SKM-1 (cell line): ENCODE data around the gene MICOS13.
A peak's percentile ranks its signal among the peaks of the same experiment; 100 is the strongest.
"Not testable (repeated sequence)": the region's sequence is repeated elsewhere in the genome, so short reads cannot be mapped to it uniquely, and the experiment has no call there.

ENCODE experiments used
- DNase-seq: peaks from one replicate; lab custom pipeline; 2025; ENCODE audit not compliant: unreplicated experiment; lab: John Stamatoyannopoulos, UW

The MICOS13 gene

DNA sequence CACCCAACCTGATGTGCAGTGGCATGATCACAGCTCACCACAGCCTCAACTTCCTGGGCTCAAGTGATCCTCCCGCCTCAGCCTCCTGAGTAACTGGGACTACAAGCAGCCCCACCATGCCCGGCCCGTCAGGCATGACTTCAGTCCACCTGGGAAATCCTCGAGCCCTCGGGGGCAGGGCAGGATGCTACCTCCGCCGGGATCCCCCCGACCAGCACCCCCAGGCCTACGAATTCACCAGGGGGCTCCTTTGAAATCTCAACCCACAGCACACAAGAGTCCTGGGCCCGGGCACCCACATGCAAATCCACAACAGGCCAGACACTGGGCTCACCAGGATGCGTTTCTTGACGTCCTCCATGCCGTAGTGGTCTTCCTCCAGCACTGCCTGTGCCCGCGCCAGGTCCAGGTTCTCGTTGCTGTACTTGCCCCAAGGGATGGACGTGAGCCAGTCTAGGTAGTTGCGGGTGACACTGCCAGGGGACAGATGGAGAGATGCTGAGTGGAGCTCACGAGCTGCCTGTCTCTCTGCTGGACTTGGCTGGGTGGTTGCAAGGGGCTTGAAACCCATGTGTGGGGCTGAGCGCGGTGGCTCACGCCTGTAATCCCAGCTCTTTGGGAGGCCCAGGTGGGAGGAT is 20.3 kb upstream of the MICOS13 start:
- DNase-seq = no peak

DNA sequence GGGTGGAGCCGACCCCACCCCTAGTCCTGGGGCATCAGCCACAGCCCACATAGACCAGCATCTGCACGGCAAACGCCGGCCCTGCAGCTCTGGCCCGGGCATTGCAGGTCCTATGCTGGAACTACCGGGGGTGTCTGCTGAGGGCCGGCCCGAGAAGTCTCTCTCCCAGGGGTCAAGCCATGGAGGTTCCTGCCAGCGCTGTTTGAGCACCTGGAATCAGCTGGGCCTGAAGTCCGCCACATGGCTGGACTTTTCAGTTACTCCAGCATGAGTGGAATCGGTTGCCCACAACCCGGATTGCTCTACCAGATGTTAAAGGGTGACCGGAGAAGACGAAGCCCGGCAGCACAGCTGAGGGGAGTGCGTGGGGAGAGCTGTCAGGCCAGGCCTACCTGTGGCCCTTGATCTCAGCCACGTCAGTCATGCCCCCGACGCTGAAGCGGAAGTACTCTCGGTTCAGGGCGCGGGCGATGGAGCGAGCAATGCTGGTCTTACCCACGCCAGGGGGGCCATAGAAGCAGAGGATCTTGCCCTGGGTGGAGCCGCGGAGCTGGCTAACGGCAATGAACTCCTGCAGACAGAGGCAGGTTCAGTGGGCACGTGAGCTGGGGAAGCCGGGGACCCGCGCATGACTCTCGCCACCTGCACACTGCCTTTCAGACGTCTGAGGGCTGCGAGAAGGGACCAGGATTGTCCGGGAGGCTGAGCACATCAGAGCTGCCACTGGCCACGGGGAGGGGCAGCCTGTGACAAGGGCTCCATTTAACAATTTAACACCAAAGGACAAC is 18.5 kb upstream of the MICOS13 start:
- DNase-seq = no peak

DNA sequence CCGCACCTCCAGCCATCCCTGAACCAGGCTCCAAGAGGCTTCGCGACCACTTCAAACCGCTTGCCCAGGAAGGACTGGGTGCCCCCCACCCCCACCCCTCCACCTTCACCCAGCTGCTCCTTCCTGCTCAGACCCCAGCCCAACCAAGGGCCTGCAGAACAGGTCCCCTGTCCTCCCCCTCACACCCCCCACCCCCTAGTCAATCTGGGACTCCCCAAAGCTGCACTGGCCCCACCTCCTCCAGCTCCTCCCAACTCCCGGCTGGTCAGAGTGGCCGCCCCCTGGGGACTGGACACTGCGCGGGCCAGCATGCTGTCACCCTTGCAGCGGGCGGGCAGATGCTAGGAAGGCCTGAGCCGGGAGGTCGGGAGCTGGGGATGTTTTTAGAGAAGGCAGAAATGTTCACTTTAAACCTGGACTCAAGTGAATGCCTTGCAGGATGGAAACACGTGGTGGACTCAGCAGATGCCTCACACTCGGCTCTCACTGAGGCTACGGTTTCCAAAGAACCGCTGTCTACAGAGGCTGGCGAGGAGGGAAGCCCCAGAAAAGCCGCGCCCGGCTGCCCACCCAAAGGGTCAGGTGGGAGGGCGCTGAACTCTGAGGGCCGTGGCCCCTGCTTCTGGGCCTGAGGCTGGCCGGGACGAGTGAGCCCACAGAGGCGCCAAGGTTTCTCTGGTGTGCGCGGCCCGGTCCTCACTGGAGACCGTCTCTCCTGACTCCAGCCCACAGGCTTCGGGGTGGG is 17.7 kb upstream of the MICOS13 start:
- DNase-seq = no peak

DNA sequence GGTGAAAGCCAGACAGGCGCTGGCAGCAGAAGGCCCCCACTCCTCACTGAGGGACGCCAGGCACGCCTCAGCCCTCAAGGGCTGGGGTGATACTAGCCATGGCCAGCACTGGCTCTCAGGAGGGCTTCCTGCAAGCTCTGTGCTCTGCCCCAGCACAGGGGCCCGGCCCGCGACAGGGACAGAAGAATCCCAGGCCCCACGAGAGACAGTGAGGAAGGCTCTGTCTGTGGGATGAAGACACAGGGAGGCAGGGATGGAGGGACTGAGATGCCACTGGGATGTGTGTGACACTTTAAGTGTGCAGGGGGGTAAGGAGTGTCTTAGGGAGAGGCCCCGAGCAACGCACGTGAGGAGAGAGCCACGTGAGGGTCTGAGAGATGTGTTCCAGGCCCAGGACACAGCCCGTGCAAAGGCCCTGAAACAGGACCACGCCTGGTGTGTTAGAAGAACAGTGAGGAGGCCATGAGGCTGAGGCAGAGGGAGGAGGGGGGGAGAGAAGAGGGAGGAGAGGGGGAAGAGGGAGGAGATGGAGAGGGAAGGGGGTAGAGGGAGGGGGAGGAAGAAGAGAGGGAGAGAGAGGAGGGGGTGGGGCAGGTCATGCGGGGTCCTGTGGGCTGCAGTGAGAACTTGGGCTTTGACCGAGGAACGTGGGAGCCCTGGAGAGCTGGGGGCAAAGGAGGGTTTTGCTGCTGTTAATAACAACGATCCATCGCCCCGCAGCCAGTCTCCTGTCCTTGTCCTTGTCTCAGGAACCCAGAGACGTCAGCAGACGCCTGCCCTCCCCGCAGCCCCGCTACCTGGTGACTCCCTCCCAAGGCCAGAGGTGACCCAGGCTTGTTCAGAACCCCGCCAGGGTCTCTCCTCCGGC is 16.9 kb upstream of the MICOS13 start:
- no peak for DNase-seq

DNA sequence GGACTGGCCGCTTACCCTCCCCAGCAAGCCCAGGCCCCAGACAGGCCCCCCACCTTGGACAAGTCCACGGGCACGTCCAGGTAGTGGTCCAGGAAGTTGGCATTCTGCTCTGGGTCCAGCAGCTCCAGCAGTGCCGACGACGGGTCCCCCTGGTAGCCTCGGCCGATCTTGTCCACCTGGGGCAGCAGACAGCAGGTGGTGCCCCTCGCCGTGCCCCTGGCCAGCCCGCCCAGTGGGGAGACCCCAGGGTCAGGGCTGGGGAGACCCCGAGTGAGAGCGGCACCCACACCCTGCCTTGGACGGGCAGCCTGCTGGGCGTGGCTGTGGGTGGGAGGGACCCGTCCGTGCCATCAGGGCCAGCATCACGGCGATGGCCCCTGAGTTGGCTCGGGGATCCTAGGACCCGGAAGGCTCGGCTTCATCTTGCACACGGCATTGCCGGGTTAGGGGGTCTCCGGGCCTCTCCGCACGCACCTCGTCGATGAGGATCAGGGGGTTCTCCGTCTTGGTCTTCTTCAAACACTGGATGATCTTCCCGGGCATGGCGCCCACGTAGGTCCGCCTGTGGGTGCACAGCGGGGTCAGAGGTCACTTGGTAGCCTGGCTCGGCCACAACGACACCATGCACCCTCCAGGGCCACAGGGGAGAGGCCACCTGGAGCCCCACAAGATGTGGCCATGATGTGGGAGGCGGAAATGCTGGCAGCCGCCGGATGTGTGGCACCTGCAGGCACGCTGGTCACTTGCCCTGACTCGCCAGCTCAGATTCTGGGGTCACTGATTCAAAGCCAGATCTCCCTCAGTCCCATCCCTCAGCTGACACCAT is 16.1 kb upstream of the MICOS13 start:
- no peak for DNase-seq

DNA sequence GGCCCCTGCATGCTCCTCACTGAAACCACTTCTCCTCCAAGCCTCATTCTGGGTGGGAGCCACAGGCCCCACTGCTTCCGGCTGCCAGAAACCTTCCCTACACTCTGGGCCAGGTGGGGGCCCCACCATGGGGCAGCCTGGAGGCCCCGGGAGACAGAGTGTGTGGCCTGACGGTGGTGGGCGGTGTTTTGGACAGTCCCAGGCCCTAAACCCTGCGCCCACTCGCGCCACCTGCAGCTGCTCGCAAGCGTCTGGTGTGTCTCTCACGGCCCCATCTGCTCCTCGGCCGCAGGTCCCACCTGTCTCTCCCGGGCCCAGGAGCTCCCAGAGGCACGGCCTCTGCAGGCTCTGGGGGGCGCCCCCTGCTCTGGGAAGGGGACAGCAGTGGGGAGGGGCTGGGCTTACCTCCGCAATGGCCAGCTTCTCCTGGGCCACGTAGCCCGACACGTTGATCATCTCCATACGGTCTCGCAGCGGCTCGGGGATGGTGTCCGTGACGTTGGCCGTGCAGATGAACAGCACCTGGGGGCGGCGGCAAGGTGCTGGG is 15.4 kb upstream of the MICOS13 start:
- DNase-seq = no peak

DNA sequence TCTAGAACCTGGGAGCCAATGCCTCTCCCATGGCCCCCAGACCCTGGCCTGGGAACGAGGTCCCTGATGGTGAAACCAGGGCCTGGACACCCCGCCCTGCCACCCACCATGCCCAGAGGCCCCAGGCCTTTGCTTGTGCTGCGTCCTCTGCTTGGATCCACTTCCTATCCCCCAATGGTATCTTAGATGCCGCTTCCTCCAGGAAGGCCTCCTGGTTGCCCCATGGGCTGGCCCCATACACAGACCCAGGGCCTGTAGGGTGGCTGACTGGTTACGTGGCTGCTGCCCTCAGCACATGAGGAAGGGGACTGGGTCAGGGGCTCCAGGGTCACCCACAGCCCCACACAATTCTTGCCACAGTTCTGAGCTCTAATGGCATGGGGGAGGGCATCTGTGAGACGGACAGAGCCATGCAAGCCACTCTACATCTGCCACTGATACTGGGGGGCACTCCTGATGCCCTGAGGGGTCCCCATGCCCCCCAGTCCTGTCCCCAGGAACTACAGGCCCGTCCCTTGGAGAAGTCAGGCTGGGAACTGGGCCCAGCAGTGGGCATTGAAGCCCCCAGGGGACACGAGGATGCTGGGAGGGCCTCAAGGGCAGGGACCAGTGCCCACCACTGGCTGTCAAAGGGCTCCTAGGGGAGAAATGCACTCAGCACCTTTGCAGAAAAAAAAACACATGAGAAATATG is 14.8 kb upstream of the MICOS13 start:
- no peak for DNase-seq

DNA sequence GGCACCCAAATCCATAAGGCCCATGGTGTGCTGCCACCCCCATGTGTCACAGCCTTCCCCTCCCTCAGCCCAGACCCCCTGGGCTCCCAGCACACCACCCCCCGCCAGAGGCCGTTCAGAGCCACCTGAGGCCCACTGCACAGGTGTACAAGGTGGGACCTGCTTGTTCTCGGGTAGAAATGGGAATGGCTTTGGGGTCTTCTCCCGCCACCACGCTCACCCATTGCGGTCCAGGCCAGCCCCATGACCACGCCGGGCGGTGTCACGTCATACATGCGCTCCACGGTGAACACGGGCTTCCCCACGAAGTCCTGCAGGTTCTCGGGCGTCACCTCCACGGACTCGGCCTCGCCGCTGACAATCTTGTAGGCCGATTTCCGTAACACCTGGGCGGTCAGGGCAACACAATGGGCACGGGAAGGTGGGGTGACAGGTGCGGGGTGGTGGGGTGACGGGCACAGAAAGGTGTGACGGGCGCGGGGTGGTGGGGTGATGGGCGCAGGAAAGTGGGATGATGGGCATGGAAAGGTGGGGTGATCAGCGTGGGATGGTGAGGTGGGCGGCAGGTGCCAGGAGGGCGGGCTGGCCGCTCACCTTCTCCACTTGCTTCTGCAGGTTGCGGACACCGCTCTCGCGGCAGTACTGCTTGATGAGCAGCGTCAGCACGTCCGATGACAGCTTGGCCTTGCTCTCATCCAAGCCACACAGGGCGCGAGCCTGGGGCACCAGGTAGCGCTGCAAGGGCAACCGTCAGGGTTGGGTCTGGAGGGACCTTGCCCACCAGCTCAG is 14.0 kb upstream of the MICOS13 start:
- DNase-seq = no peak

DNA sequence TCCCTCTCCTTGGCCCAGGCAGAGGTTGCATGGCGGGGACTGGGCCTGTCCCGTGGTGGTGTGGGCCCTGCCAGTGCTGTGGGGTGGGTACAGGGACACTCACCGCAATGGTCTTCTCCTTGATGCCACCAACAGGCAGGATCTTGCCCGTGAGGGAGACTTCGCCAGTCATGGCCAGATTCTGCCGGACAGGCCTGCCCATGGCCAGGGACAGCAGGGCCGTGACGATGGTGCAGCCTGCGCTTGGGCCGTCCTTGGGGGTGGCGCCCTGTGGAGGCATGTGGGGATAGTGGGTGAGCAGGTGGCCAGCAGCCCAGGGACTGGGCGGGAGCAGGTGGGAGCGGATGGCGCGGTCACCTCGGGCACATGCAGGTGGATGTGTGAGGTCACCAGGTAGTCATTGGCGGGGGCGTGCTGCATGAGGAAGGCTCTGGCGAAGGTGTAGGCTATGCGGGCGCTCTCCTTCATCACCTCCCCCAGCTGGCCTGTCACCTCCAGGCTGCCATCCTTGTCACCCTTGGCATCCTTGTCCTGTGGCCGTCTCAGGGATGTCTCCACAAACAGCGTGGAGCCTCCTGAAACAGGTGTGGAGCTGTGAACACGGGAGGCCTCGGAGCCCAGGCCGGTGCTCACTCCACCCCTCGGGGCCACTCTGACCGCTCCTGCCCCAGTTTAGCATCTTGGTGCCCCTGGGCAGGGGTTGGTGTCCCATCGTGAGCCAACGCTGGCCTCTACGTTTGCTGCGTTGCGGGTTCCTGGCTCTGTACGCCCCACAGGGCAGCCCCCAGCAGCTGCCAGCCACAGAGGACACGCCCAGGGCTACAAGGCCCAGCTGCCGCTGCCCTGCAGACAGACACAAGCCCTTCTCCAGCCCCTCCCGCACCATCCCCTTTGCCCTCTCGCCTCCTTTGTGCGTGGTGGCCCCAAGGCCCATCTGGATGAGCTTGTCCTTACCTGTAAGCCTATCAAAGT is 13.2 kb upstream of the MICOS13 start:
- DNase-seq = no peak

DNA sequence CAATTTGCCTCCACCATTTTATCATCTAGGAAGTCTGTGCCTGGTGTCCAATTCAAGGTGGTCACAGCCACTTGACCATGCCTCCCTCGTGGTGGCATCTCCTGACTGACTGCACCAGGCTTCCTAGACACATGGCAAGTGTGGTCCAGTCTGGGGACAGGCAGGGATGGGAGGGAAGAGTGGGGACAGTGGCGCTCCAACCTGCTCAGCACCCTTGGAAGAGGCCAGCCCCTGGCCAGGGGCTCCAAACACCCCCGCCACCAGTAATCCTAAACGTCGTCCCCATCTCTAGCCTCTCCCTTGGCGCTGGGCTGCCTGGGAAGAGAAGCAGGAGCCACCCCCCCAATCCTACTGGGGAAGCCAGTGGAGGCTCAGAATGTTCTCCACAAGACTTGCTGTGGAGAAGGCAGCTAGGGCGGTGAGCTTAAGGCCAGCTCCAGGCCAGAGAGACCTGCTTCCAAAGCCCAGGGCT is 12.4 kb upstream of the MICOS13 start:
- DNase-seq = no peak

DNA sequence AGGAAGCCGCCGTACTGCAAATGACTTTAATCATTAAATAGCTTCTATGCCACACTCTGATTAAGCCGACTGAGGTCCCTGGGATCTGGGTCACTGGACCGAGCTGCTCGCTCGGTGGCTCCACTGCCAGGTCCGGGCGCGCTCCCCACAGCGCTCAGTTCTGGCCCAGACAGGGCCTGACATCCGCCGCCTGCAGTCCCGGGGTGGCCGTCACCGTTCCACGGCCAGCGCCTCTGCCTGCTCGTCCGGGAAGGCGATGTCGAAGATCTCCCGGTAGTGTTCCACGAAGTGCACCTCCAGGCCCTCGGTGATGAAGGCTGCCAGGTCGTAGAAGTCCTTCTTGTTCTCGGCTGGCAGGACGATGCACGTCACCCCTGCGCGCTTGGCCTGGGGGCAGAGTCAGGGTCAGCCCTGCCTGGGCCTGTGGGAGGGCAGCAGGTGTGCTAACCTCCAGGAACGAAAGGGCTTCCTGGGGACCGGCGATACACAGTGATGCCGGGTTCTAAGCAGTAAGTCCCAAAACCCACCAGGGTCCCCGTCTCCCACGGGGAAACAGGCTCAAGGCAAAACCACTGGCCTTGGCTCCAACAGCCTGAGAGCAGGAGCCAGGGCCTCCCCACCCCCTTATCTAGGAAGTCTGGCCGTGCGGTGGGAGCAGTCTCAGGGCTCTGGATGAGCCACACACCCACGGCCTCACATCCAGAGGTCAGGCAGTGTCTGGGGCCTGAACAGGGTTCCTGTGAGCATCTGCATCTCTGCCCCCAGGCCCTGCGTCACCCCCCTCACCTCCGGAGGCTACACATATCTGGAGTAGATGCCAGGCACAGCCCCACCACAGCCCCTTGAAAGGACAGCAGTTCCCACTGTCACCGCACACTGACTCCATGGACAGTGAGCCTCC is 11.8 kb upstream of the MICOS13 start:
- DNase-seq = no peak

DNA sequence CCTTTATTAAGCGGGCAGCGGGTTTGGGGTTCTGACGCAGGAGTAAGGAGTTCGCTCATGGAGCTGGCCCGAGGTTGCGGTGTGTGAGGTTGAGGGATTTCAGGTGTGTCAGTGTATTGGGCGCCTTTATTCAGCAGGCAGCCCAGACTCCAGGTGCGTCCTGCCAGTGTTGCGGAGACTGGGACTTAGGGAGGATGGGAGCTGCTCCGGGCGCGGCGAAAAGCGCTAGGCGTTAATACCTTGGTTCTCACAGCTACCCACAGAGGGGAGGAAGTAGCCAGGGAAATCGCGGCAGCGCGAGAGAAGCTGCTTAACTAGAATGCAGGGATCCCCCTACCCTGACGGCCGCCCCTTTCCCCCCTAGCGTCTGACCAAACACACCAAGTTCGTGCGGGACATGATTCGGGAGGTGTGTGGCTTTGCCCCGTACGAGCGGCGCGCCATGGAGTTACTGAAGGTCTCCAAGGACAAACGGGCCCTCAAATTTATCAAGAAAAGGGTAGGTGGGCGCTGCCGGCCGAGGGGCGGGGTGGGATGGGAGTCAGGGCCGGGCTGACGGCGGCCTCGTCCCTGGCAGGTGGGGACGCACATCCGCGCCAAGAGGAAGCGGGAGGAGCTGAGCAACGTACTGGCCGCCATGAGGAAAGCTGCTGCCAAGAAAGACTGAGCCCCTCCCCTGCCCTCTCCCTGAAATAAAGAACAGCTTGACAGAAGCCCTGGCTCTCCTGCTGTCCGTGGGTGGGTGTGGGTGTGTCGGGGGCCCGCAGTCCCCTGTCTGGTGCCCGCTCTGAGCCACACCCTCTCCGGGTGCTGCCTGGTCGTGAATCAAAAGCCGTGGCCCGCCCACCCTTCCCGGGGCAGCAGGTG is 10.9 kb upstream of the MICOS13 start:
- no peak for DNase-seq

DNA sequence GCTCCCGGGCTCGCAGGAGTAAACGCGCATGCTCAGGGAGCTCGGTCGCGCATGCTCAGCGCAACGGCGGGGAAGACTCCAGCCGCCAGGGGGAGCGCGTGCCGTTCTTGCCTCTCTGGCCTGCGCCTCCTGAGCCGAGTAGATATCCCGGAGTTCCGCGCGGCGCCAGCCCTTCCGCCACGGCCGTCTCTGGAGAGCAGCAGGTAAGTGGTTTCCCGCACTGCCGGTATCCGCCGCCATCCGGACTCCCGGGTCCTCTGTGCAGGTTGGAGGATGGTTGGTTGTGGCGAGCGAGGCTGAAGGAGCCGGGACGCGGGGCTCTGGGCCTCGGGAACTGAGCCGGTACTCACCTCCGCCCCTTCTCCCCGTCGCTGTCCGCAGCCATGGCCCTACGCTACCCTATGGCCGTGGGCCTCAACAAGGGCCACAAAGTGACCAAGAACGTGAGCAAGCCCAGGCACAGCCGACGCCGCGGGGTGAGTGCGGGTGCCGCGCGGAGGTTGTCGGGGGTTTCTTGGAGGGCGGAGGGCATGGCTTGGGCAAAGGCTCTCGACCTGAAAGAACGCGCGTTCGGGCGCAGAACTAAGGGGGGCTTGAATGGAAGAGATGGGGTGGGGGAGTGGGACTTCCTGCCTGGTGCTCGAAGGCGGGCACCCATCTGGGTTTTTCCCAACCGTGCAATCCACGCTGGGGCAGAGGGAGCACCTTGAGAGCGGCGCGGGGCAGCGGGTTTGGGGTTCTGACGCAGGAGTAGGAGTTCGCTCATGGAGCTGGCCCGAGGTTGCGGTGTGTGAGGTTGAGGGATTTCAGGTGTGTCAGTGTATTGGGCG is 10.0 kb upstream of the MICOS13 start, which contains the start of gene RPL36:
TSS of gene RPL36 (plus strand) at position 171 of the 830 bp plus-strand sequence. CDS start at position 384, 213 bp downstream.
- peak; percentile 96 for DNase-seq

DNA sequence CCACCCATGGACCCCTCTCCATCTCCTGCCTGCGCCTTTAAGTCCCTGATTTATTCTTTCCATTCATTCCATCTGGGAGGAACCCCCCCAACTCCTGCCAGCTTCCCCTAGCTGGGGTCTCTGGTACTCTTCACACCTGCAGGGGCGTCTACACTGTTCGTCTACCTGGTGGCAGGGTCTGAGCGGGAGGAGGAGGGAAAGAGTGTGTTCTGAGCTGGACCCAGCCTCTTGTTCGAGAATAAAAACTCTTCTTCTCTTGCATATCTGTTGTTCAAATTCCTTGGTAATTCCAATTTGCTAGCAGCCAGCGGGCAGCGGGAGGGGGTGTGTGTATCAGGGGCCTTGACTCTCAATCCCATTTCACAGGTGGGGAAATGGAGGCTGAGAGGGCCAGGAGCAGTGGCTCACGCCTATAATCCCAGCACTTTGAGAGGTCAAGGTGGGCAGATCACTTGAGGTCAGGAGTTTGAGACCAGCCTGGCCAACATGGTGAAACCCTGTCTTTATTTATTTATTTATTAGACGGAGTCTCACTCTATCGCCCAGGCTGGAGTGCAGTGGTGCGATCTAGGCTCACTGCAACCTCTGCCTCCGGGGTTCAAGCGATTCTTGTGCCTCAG is 8.1 kb upstream of the MICOS13 start:
- not testable (repeated sequence) for DNase-seq
